WTC11 (cell line): ENCODE data around the gene HS3ST4. TPM values are rescaled to one million over a fixed set of nuclear protein-coding genes. Genes with fewer than 3 reads are reported as not detected.

Source experiments
- ATAC-seq: fragments of 200-7000 bp; cut with Tn5 transposase; 2 replicates; pipeline ENCODE4 v1.10.0; 2021; ENCODE audit warnings: mild to moderate bottlenecking, moderate library complexity
- CTCF ChIA-PET: fragments of 300-600 bp; sonication (Branson Sonifier 250); formaldehyde crosslinking; loops from one replicate; lab custom pipeline; 2021; ENCODE audit warnings: antibody characterized with exemption; lab: Charles Lee
- POLR2A ChIA-PET: fragments of 350-600 bp; sonication (Branson Sonifier 250); formaldehyde crosslinking; loops from one replicate; lab custom pipeline; 2021; ENCODE audit warnings: antibody characterized with exemption; lab: Charles Lee
- DNase-seq: peaks from one replicate; pipeline ENCODE4 v3.0.0; 2021; ENCODE audit warnings: low spot score
- H3K27ac Mint-ChIP-seq: 2 replicates; pipeline ENCODE4 v1.8.0; 2021; ENCODE audit warnings: mixed read lengths
- H3K27me3 Mint-ChIP-seq: 2 replicates; pipeline ENCODE4 v1.8.0; 2021; ENCODE audit warnings: low read depth, mild to moderate bottlenecking, moderate library complexity, mixed read lengths
- H3K36me3 Mint-ChIP-seq: 2 replicates; pipeline ENCODE4 v1.8.0; 2021; ENCODE audit warnings: mixed read lengths
- H3K4me1 Mint-ChIP-seq: 2 replicates; pipeline ENCODE4 v1.8.0; 2022; ENCODE audit warnings: mixed read lengths
- H3K4me3 Mint-ChIP-seq: 2 replicates; pipeline ENCODE4 v1.8.0; 2021; ENCODE audit warnings: mild to moderate bottlenecking, moderate library complexity, mixed read lengths
- H3K9me3 Mint-ChIP-seq: 2 replicates; pipeline ENCODE4 v1.8.0; 2021; ENCODE audit warnings: mixed read lengths
- ARID4B ChIP-seq: sonication (generic); formaldehyde crosslinking; IDR thresholded peaks from 2 replicates; pipeline ENCODE4 v1.8.0; 2023; ENCODE audit warnings: missing genetic modification reagents, mild to moderate bottlenecking, borderline replicate concordance
- ATF3 ChIP-seq: sonication (generic); formaldehyde crosslinking; conservative IDR thresholded peaks from 2 replicates; pipeline ENCODE4 v1.8.1; 2022; ENCODE audit warnings: mild to moderate bottlenecking, missing genetic modification reagents
- EMX1 ChIP-seq: fragments of 250-450 bp; sonication (Bioruptor Pico); IDR thresholded peaks from 2 replicates; pipeline ENCODE4 v1.8.0; 2021; ENCODE audit warnings: mild to moderate bottlenecking
- FOXP4 ChIP-seq: sonication (generic); formaldehyde crosslinking; IDR thresholded peaks from 2 replicates; pipeline ENCODE4 v1.8.0; 2022; ENCODE audit warnings: mild to moderate bottlenecking, missing genetic modification reagents
- HMGA2 ChIP-seq: fragments of 250-450 bp; sonication (Bioruptor Pico); IDR thresholded peaks from 2 replicates; pipeline ENCODE4 v1.4.0; 2021; ENCODE audit warnings: mild to moderate bottlenecking, moderate library complexity
- IRF2 ChIP-seq: sonication (generic); formaldehyde crosslinking; IDR thresholded peaks from 2 replicates; pipeline ENCODE4 v1.8.0; 2022; ENCODE audit warnings: low read depth, missing genetic modification reagents, borderline replicate concordance
- JUN ChIP-seq: sonication (generic); formaldehyde crosslinking; IDR thresholded peaks from 2 replicates; pipeline ENCODE4 v1.8.0; 2023; ENCODE audit warnings: mild to moderate bottlenecking, missing genetic modification reagents
- OVOL2 ChIP-seq: fragments of 250-450 bp; sonication (Bioruptor Pico); IDR thresholded peaks from 2 replicates; pipeline ENCODE4 v1.9.0; 2021; ENCODE audit warnings: mild to moderate bottlenecking, borderline replicate concordance
- PRDM15 ChIP-seq: sonication (generic); formaldehyde crosslinking; IDR thresholded peaks from 2 replicates; pipeline ENCODE4 v1.8.0; 2022; ENCODE audit warnings: missing genetic modification reagents
- SMAD3 ChIP-seq: sonication (generic); formaldehyde crosslinking; IDR thresholded peaks from 2 replicates; pipeline ENCODE4 v1.8.0; 2022; ENCODE audit warnings: missing genetic modification reagents, mild to moderate bottlenecking, borderline replicate concordance
- USF1 ChIP-seq: sonication (generic); formaldehyde crosslinking; IDR thresholded peaks from 2 replicates; pipeline ENCODE4 v1.8.0; 2022; ENCODE audit warnings: mild to moderate bottlenecking, missing genetic modification reagents
- ZMAT4 ChIP-seq: fragments of 250-450 bp; sonication (Bioruptor Pico); IDR thresholded peaks from 2 replicates; pipeline ENCODE4 v1.9.0; 2021; ENCODE audit warnings: mild to moderate bottlenecking
- ZNF232 ChIP-seq: sonication (generic); formaldehyde crosslinking; IDR thresholded peaks from 2 replicates; pipeline ENCODE4 v1.8.0; 2022; ENCODE audit warnings: mild to moderate bottlenecking, missing genetic modification reagents
- ZNF423 ChIP-seq: fragments of 250-450 bp; sonication (Bioruptor Pico); IDR thresholded peaks from 2 replicates; pipeline ENCODE4 v2.1.2; 2022; ENCODE audit warnings: mild to moderate bottlenecking, moderate library complexity
- ZNF425 ChIP-seq: fragments of 250-450 bp; sonication (Bioruptor Pico); conservative IDR thresholded peaks from 2 replicates; pipeline ENCODE4 v1.9.0; 2021; ENCODE audit warnings: mild to moderate bottlenecking
- total RNA-seq: library from RNA; stranded (reverse); gene quantifications from 3 replicates; pipeline ENCODE4 v1.2.3, GENCODE V29; 2021

HS3ST4 gene
- total RNA-seq, 1 experiment from 2014 or later = 5.4 TPM

- Mint-ChIP-seq H3K36me3 (no peaks in the 10 kb centered on the region), H3K4me1 (peaks cover 7% of the 10 kb centered on the region)
- CTCF ChIA-PET = interaction anchor here (1.6 kb wide), 1 partner anchor 11 kb away, joined by 7 read pairs; no protein-coding TSS in a partner anchor
Measured at GRCh38 chr16:25679511-25679910, 12.2 kb upstream of the HS3ST4 start.

More at GRCh38 chr16:25679511-25679910, 12.2 kb upstream of the HS3ST4 start:
- Mint-ChIP-seq H3K4me3 (no peak overlapping the region), H3K27me3 (no peaks in the 10 kb centered on the region), H3K9me3 (no peaks in the 10 kb centered on the region), H3K27ac (no peak overlapping the region)
- TF ChIP-seq ATF3 (no peak), ZNF232 (CRISPR knock-in tag) (no peak), JUN (CRISPR knock-in tag) (no peak), USF1 (CRISPR knock-in tag) (no peak), OVOL2 (CRISPR knock-in tag) (no peak), ARID4B (CRISPR knock-in tag) (no peak), EMX1 (CRISPR knock-in tag) (no peak), ZNF423 (no peak), HMGA2 (CRISPR knock-in tag) (no peak), IRF2 (no peak), FOXP4 (CRISPR knock-in tag) (no peak), PRDM15 (CRISPR knock-in tag) (no peak), ZMAT4 (CRISPR knock-in tag) (no peak), ZNF425 (CRISPR knock-in tag) (no peak), SMAD3 (CRISPR knock-in tag) (no peak)
- DNase-seq (no peak), ATAC-seq (no peak)
- POLR2A ChIA-PET = interaction anchor here (1.5 kb wide), 1 partner anchor 12 kb away, joined by 7 read pairs; no protein-coding TSS in a partner anchor
